IPS DF 4.7 (cell line): ENCODE results near the gene CASP8AP2.
"Not testable (repeated sequence)": the region's sequence is repeated elsewhere in the genome, so short reads cannot be mapped to it uniquely, and the experiment has no call there.

Experiments used
- DNase-seq: peaks from one replicate; pipeline ENCODE4 v3.0.0-alpha.2; 2013; ENCODE audit warnings: low spot score; ENCODE audit errors: extremely low read depth

Gene CASP8AP2

GRCh38 chr6:89887452-89888137 is 57.9 kb downstream of the CASP8AP2 start:
- no peak for DNase-seq

- DNase-seq, result no peak
These were observed 58.4 kb downstream of the CASP8AP2 start for GRCh38 chr6:89888138-89888514.

- no peak for DNase-seq
These were observed 59.2 kb downstream of the CASP8AP2 start for GRCh38 chr6:89888871-89889270.

GRCh38 chr6:89890845-89891528 is 61.3 kb downstream of the CASP8AP2 start:
- DNase-seq, result not testable (repeated sequence)

- not testable (repeated sequence) for DNase-seq
These were observed 62.9 kb downstream of the CASP8AP2 start for GRCh38 chr6:89892577-89892976.

- DNase-seq, result no peak
These were observed 64.5 kb downstream of the CASP8AP2 start, which contains the start of gene GJA10 for GRCh38 chr6:89894169-89894568. TSS of gene GJA10 (plus strand) at chr6:89894469. CDS start at chr6:89894469, 0 bp downstream.

- DNase-seq, result peak; percentile 28
These were observed 65.7 kb downstream of the CASP8AP2 start for GRCh38 chr6:89895276-89895874.

GRCh38 chr6:89910001-89910901 is 80.6 kb downstream of the CASP8AP2 start:
- not testable (repeated sequence) for DNase-seq

- DNase-seq, result no peak
These were observed 81.2 kb downstream of the CASP8AP2 start for GRCh38 chr6:89910902-89911240.

- no peak for DNase-seq
These were observed 86.6 kb downstream of the CASP8AP2 start for GRCh38 chr6:89916136-89916920.

- DNase-seq, result no peak
These were observed 87.5 kb downstream of the CASP8AP2 start for GRCh38 chr6:89917216-89917615.

- no peak for DNase-seq
These were observed 88.2 kb downstream of the CASP8AP2 start for GRCh38 chr6:89917801-89918366.
